HG03159 (cell line): Measurements from ENCODE around the gene CD96.
"Not testable (repeated sequence)": the region's sequence is repeated elsewhere in the genome, so short reads cannot be mapped to it uniquely, and the experiment has no call there.

Experiments used
- ATAC-seq: cut with Tn5 transposase; IDR thresholded peaks from one replicate; pipeline ENCODE4 v1.9.1; 2021; ENCODE audit warnings: mild to moderate bottlenecking, moderate library complexity; ENCODE audit not compliant: unreplicated experiment

CD96 gene

GRCh38 chr3:111618945-111619344 lies 76.9 kb downstream of the CD96 start:
- ATAC-seq = no peak

GRCh38 chr3:111619833-111620232 lies 77.8 kb downstream of the CD96 start:
- no peak for ATAC-seq

GRCh38 chr3:111621535-111621934 lies 79.5 kb downstream of the CD96 start:
- no peak for ATAC-seq

GRCh38 chr3:111627092-111627491 lies 85.1 kb downstream of the CD96 start:
- ATAC-seq = no peak

GRCh38 chr3:111629018-111629417 lies 87.0 kb downstream of the CD96 start:
- ATAC-seq = not testable (repeated sequence)

GRCh38 chr3:111630638-111631037 lies 88.6 kb downstream of the CD96 start:
- not testable (repeated sequence) for ATAC-seq

- no peak for ATAC-seq
Observed at GRCh38 chr3:111635403-111635802, 93.4 kb downstream of the CD96 start.

- ATAC-seq = no peak
Observed at GRCh38 chr3:111636366-111636885, 94.4 kb downstream of the CD96 start.

GRCh38 chr3:111639316-111639715 lies 97.3 kb downstream of the CD96 start:
- no peak for ATAC-seq

- no peak for ATAC-seq
Observed at GRCh38 chr3:111648991-111649579, 107.1 kb downstream of the CD96 start.

GRCh38 chr3:111650378-111651275 lies 108.6 kb downstream of the CD96 start:
- no peak for ATAC-seq

GRCh38 chr3:111652492-111653180 lies 110.6 kb downstream of the CD96 start:
- ATAC-seq = no peak

- no peak for ATAC-seq
Observed at GRCh38 chr3:111653766-111654165, 111.8 kb downstream of the CD96 start.

GRCh38 chr3:111662012-111662411 lies 120.0 kb downstream of the CD96 start:
- no peak for ATAC-seq

GRCh38 chr3:111662907-111663306 lies 120.9 kb downstream of the CD96 start:
- ATAC-seq = no peak

- ATAC-seq = no peak
Observed at GRCh38 chr3:111666041-111666735, 124.2 kb downstream of the CD96 start.

- no peak for ATAC-seq
Observed at GRCh38 chr3:111667170-111667569, 125.2 kb downstream of the CD96 start.

- peak; percentile 99 for ATAC-seq
Observed at GRCh38 chr3:111667621-111668239, 125.7 kb downstream of the CD96 start.

- no peak for ATAC-seq
Observed at GRCh38 chr3:111668326-111668725, 126.3 kb downstream of the CD96 start.

- peak; percentile 40 for ATAC-seq
Observed at GRCh38 chr3:111668888-111669488, 127.0 kb downstream of the CD96 start.
